Peyer's patch (tissue), 4 donors: ENCODE results near the gene MT4.

Source experiments
- POLR2A ChIP-seq, 2 donors: fragments of 450-650 bp; IDR thresholded peaks; one replicate each; pipeline ENCODE4 v1.5.1; 2017; ENCODE audit warnings: antibody characterized with exemption in 2 of 2, mild to moderate bottlenecking in 2 of 2, moderate library complexity in 2 of 2
- TF ChIP-seq, protein P1 (sequence below), 6 experiments: fragments of 450-650 bp in 4 of 6; fragments of 200-600 bp in 2 of 6; sonication (generic) in 1 of 6; IDR thresholded peaks; one replicate each; pipeline ENCODE4 v1.5.1; 2017 to 2019; ENCODE audit warnings: antibody characterized with exemption in 6 of 6, mild to moderate bottlenecking in 3 of 6, moderate library complexity in 1 of 6

- TF ChIP-seq, protein P1, sequence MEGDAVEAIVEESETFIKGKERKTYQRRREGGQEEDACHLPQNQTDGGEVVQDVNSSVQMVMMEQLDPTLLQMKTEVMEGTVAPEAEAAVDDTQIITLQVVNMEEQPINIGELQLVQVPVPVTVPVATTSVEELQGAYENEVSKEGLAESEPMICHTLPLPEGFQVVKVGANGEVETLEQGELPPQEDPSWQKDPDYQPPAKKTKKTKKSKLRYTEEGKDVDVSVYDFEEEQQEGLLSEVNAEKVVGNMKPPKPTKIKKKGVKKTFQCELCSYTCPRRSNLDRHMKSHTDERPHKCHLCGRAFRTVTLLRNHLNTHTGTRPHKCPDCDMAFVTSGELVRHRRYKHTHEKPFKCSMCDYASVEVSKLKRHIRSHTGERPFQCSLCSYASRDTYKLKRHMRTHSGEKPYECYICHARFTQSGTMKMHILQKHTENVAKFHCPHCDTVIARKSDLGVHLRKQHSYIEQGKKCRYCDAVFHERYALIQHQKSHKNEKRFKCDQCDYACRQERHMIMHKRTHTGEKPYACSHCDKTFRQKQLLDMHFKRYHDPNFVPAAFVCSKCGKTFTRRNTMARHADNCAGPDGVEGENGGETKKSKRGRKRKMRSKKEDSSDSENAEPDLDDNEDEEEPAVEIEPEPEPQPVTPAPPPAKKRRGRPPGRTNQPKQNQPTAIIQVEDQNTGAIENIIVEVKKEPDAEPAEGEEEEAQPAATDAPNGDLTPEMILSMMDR (IDR thresholded peaks at IDR 0.05) = no peak
- no peak for TF ChIP-seq POLR2A (IDR thresholded peaks at IDR 0.05)
Measured at GRCh38 chr16:56571525-56571924, 6.7 kb downstream of the MT4 start.
